Activated gamma-delta T cell treated with anti-CD3 and anti-CD28 coated beads, Interleukin-2, amount 50 U/mL, for 16 hours (primary cell): Measurements from ENCODE around the gene RIPPLY3.
"Not testable (repeated sequence)": the region's sequence is repeated elsewhere in the genome, so short reads cannot be mapped to it uniquely, and the experiment has no call there.

ENCODE experiments used
- DNase-seq: peaks from one replicate; pipeline ENCODE4 v3.0.0-alpha.2; 2020; ENCODE audit warnings: low read depth

The RIPPLY3 gene

DNA sequence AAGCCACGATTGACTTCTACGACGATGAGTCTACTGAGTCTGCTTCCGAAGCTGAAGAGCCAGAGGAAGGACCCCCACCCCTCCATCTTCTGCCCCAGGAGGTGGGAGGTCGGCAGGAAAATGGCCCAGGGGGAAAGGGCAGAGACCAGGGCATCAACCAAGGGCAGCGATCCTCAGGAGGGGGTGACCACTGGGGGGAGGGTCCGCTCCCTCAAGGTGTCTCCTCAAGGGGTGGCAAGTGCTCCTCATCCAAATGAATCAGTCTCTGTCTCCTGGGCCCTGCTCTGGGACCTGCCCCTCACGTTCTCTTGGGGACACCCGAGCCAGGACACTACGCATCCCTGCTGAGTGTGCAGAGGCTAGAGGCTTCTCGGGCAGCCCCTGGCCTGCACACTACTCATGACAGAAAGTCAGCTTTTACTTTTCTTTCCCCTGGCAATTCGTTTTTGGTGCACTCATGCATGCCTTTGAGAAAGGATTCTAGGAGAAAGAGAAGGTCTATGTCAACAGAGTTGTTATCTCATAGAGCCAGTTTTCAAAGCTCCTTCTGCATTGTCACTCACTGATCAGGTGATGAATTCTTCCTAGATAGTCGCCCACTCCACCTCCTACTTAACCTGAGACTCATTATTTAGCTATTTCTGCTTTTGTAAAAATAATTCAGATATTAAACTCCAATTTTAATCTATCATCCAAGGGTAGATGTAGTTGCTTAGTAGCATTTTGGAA lies 11.6 kb downstream of the RIPPLY3 start:
- DNase-seq: no peak

DNA sequence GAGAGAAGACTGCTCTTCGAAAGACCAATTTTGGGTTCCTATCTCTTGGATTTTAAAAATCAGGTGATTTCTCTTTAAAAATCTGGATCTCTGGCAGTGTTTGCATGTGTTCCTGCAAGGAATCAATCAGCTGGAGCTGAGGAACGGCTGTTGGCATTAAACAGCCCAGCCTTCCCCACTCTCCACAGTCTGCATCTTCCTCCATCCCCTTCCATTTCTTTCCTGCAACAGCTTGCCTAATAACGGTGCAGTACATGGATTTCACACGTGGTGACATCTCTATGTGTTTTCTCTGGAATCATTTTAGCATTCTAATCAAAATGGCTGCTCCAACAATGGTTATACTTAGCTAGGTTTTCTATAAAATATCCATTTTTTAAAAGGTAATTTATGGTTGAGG lies 20.0 kb downstream of the RIPPLY3 start:
- DNase-seq: no peak

GRCh38 chr21:37028570-37028969 lies 22.1 kb downstream of the RIPPLY3 start:
- DNase-seq: no peak

DNA sequence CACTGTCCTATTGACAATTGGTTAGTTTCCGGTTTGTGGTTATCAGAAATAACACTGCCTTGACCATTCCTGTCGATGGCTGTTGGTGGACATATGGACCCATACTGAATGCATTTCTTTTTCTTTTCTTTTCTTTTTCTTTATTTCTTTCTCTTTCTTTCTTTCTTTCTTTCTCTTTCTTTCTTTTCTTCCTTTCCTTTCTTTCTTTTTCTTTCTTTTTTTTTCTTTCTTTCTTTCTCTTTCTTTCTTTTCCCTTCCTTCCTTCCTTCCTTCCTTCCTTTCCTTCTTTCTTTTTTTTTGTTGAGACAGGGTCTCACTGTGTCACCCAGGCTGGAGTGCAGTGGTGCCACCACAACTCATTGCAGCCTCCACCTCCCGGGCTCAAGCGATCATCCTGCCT lies 24.4 kb downstream of the RIPPLY3 start:
- DNase-seq: no peak

- no peak for DNase-seq
These were observed 25.8 kb downstream of the RIPPLY3 start for GRCh38 chr21:37032293-37032692.

DNA sequence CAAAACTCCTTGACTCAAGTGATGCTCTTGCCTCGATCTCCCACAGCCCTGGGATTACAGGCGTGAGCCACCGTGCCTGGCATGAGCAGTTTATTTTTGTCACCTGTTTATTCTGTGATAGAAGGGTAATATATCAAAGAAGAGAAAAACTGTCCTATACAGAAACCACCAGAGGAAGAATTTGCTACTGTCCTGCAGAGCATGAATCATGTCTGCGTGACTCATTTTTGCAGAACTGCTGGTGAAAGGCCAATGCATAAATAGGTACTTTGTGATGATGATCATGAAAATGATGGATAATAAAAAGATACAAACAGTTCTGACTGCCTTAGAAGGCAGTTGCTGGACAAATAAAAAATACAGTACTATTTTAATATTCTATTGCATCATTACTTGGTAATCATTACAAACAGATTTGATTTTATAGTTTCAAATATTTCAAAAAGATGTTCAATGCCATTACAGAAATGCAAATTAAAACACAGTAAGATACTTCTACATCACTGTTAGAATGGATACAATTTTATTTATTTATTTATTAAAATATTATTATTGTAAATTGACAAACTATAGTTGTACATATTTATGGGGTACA lies 26.5 kb downstream of the RIPPLY3 start:
- DNase-seq: no peak

DNA sequence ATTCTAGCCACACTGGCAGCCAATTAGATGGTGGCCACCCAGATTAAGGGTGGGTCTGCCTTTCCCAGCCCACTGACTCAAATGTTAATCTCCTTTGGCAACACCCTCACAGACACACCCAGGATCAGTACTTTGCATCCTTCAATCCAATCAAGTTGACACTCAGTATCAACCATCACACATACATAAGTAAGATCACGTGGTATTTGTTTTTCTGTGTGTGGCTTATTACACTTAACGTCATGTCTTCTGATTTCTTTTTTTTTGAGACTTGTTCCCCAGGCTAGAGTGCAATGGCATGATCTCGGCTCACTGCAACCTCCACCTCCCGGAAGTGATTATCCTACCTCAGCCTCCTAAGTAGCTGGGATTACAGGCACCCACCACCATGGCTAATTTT lies 27.9 kb downstream of the RIPPLY3 start:
- DNase-seq: not testable (repeated sequence)

- DNase-seq: no peak
These were observed 29.7 kb downstream of the RIPPLY3 start for GRCh38 chr21:37036177-37036576.

- DNase-seq: no peak
These were observed 33.0 kb downstream of the RIPPLY3 start for GRCh38 chr21:37039411-37040075.

DNA sequence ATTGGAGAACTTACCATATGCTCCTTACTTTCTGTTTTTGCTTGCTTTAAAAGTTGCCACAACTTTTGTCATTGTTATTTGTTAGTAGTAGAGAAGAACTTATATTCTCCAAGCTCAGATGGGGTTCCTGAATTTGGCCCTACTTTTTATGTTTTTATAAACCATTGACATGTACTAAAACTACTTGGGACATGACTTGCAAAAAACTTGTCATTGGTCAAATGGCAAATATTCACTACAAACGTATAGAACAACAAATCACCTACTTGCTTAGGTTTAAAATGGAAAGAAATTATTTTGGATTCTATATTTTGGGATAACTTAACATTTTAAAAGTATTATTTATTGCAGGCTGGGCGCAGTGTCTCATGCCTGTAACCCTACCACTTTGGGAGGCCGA lies 33.7 kb downstream of the RIPPLY3 start:
- DNase-seq: no peak

DNA sequence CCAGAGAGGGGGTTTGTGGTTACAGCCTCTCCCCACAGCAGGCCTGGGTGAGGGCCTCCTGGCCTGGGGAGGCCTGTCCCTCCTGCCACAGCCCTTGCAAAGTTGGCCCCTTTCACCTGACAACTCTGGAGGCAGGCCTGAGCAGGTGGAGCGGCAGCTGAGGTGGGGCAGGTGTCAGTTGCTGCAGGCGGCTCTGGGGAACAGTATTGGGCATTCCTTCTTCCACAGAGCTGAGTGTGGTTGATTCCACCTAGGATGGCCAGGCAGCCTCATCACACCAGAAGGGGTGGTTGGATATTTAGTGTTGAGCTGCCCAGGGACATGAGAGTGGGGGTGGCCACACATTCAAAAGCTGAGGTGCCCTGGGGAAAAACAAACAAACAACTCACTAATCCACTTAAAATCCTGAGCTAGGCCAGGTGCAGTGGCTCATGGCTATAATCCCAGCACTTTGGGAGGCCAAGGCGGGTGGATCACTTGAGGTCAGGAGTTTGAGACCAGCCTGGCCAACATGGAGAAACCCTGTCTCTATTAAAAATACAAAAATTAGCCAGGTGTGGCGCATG lies 35.3 kb downstream of the RIPPLY3 start:
- no peak for DNase-seq

DNA sequence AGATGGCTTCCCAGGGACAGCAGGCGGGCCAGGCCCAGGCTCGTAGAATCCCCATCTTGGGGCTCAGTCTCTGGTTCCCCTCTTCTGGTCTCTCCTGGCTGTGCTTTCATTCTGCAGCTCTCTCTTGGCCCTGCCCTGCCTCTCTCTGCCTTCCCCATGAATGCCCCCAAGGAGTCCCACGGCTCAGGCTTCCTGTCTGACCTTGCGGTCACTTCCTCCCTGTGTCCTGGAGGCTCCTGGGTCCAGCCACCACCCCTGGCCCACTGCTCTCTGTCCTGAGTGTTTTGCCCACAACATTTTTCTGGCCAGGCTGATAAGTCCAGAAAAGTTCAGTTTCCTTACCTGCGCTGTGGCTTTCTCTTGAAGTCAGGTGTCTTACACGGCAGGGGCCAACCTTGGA lies 37.3 kb downstream of the RIPPLY3 start:
- DNase-seq: no peak

DNA sequence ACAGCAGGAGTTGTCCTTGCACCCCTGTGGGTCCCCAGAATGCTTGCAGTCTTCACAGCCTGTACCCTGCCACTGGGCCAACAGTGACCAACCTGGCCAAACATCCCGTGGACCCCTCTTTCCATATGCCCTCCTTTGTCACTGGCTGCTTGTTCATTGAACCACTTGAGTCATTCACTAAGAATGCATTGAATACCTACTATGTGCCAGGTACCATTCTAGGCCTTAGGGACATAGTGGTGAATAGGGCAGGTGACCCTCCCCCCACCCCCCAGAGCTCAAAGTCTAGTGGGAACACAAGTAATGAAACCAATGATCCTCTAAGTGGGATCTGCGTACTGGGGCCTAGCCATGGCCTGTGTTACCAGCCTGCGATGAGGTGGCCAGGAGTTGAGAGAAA lies 38.1 kb downstream of the RIPPLY3 start:
- DNase-seq: no peak

- no peak for DNase-seq
These were observed 38.6 kb downstream of the RIPPLY3 start for GRCh38 chr21:37045149-37045548.

GRCh38 chr21:37045556-37045955 lies 39.1 kb downstream of the RIPPLY3 start:
- DNase-seq: no peak

DNA sequence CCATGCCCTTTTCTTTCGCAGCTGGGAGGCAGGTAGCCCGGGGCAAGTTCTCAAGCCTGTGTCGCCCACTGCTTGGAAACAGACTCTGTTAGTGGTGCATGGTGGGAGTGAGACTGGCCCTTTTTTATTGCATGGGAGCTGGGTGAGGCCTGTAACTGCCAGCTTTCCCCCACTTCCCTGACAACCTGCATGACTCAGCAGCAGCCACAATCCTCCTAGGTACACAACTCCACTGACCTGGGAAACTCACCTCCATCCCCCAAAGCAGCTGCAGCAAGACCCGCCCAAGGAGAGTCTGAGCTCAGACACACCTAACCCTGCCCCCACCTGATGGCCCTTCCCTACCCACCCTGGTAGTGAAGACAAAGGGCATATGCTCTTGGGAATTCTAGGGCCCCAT lies 40.6 kb downstream of the RIPPLY3 start:
- no peak for DNase-seq

DNA sequence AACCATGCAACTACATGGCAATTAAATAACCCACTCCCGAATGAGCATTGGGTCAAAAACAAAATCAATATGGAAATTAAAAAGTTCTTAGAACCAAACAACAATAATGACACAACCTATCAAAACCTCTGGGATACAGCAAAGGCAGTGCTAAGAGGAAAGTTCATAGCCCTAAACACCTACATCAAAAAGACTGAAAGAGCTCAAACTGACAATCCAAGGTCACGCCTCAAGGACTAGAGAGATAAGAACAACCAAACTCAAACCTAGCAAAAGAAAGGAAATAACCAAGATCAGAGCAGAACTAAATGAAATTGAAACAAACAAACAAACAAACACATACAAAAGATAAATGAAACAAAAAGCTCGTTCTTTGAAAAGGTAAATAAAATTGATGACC lies 43.2 kb downstream of the RIPPLY3 start:
- not testable (repeated sequence) for DNase-seq

- DNase-seq: no peak
These were observed 48.9 kb downstream of the RIPPLY3 start for GRCh38 chr21:37055271-37055855.

DNA sequence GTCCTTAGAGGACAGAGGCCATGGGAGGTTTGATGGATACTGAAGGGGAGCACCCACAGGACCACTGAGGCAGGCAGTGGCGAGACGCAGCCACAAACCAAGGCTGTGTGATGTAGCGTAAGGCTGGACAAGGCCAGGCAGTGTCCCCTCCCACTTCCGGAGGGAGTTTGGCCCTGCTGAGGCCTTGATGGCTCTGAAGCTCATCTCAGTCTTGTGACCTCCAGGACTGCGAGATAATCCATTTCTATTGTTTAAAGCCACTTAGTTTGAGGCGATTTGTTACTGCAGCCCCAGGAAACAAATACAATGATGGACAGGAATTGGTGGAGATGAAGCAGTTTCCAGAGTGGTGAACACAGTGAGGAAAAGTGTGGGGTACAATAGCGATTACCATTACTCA lies 51.1 kb downstream of the RIPPLY3 start:
- DNase-seq: no peak

- DNase-seq: no peak
These were observed 51.8 kb downstream of the RIPPLY3 start for GRCh38 chr21:37058261-37058660.

GRCh38 chr21:37059181-37059580 lies 52.7 kb downstream of the RIPPLY3 start:
- no peak for DNase-seq

DNA sequence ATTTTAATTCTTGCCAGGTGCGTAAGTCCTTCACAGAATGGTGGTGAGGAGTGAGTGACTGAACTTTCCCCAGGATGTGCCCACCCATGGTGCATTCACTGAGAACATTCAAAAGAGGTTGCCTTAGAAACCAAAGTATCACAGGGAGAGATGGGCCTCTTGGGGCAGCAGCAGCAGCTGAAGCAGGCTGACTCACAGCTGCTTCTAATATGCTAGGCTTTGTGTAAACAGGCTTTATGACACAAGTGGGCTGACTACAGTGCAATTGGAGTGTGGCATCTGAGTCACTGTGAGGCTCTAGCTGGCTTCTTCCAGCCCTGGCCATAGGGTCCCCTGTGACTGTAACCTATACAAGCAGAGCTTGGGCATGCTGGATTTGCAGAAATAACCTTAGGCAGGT lies 53.8 kb downstream of the RIPPLY3 start:
- no peak for DNase-seq
